ENCODE results near the gene EPB42.
"Not testable (repeated sequence)": the region's sequence is repeated elsewhere in the genome, so short reads cannot be mapped to it uniquely, and the experiment has no call there.

EPB42 gene

GRCh38 chr15:43241100-43241499 is 20.3 kb upstream of the EPB42 start:
- peak in 4 of 14 donors; percentile 5 to 45 (median 18) for DNase-seq

DNA sequence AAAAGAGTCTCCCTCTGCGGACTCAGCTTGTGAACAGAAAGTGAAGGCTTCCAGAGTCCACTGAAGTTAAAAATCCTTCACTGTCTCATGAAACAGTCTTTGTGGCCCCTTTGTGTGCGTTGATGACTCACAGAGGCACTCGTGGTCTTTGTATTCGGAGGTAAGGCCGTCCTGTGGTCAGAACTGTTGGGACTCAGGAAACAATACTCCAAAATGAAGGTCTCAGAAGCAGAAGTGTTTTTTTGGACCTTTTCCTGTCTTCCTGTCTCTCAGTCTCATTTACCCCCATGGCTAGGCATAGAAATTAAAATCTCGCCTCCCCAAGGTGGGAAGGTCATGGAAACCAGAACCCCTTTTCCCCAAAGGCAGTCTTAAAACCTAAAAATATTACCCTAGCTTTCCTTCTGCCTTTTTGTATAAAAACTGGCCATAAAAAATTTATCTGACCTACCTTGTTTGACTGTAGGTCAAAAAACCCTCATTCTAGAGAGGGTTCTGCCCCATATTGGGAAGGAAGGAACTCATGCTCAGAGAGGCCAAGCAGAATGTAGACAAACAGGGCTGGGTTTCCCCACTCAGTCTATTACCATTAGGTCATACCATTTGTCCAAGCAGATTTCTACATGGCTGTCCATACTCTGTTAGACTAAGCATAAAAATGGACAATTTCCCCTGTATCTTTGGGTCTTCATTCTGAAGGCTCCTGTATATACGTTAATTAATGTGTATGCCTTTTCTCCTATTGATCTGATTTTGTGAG is 19.1 kb upstream of the EPB42 start:
- no peak for DNase-seq

DNA sequence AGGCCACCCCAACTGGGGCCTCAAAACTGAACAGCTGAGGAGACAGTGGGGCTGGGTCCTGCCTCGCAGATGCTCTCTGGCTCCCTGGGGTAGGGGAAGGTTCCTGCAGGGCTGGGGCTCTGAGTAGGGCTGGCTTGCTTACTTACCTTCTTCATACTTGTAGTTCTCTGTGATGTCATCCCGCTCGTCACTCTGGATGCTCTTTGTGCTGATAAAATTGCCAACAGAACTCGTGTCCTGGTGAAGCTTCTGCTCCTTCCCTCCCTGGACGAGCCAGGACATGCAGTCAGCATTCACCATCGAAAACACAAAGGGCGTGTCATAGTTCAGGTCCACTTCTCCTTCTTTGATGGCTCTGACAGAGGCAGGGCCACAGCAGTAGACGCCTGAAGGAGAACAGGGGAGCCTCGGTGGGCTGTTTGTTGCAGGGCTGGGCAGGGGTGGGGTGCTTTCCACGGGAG is 17.9 kb upstream of the EPB42 start:
- no peak for DNase-seq

- DNase-seq: no peak
Measured at GRCh38 chr15:43237842-43238470, 17.1 kb upstream of the EPB42 start.

GRCh38 chr15:43235536-43235935 is 14.7 kb upstream of the EPB42 start:
- DNase-seq: no peak

GRCh38 chr15:43232289-43232874 is 11.6 kb upstream of the EPB42 start:
- no peak for DNase-seq

- no peak for DNase-seq
Measured at GRCh38 chr15:43230640-43231115, 9.9 kb upstream of the EPB42 start.

GRCh38 chr15:43229977-43230376 is 9.2 kb upstream of the EPB42 start:
- DNase-seq: peak in 11 of 14 donors; percentile 15 to 63 (median 31)

- peak in 1 of 14 donors; percentile 53 for DNase-seq
Measured at GRCh38 chr15:43226436-43227305, 5.9 kb upstream of the EPB42 start.

GRCh38 chr15:43225950-43226255 is 5.1 kb upstream of the EPB42 start:
- DNase-seq: not testable (repeated sequence)

DNA sequence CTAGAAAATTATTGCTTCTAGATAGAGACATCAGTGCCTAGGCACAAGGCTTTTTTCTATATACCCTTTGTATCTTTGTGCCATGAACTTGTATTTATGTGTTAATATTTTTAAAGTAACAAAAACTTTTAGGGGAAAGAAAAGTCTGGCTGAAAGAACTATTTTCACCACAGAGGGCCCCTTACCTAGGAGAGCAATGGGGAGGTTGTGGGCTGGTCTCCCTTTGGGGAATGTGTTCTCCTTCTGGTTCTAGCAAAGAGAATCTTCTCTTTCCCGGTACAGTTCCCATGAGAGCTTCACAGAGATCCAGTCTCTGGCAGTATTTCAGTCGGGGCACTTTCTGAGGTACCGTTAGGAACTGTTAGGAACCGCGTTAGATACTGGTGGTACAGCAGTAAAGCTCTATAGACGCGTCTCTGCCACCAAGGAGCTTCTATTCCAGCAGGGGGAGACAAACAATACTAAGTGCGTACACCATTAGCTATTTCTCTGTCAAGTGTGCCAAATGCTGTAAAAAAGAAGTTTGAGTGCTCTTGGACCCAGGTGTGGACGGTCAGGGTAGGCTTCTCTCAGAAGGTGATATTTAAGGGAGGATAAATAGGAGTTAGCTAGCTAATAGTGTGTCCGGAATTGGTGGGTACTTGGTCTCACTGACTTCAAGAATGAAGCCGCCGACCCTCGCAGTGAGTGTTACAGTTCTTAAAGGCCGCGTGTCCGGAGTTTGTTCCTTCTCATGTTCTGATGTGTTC is 4.6 kb upstream of the EPB42 start:
- DNase-seq: peak in 5 of 14 donors; percentile 6 to 27 (median 12)

- no peak for DNase-seq
Measured at GRCh38 chr15:43221422-43221821, 604 bp upstream of the EPB42 start.

- no peak for DNase-seq
Measured at GRCh38 chr15:43219929-43220928, 589 bp downstream of the EPB42 start.

GRCh38 chr15:43218908-43219706 is 1.7 kb downstream of the EPB42 start:
- DNase-seq: no peak

DNA sequence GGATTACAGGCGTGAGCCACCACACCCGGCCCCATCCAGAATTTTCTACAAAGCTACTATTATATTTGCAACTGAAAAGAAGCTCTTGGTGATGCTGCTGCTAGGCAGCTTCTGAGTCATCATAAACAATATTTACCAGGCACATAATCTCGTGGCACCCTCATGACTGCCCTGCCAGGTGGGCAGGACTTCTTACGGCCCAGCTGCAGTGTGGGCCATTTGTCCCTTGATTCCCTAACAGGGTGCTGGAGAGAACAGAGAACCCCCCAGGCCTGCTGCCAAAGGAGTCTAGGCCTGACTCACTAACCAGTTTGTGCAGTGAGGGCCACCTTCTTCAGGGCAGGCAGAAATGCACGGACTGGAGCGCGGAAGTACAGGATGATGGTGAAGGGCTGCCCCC is 4.9 kb downstream of the EPB42 start:
- no peak for DNase-seq

GRCh38 chr15:43214592-43215295 is 6.1 kb downstream of the EPB42 start:
- DNase-seq: no peak

GRCh38 chr15:43214169-43214568 is 6.6 kb downstream of the EPB42 start:
- no peak for DNase-seq

DNA sequence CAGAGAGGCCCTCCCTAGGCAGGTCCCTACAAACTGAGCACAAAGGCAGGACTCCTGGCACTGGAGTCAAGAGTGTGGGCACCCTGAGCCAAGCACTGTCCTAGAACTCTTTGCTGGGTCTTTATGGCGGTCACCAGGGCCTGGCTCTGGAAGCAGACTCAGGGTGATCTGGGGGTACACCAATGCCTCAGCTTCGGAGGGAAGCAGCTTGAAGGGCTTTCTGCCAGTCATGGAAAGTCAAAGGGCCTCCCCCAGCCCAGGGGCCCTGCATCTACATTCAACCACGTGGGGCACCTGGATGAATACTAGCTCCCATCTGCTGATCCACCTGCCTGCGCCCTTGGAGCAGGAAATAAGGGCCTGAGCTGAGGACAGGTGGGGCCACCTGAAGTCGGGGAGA is 7.4 kb downstream of the EPB42 start:
- DNase-seq: no peak

DNA sequence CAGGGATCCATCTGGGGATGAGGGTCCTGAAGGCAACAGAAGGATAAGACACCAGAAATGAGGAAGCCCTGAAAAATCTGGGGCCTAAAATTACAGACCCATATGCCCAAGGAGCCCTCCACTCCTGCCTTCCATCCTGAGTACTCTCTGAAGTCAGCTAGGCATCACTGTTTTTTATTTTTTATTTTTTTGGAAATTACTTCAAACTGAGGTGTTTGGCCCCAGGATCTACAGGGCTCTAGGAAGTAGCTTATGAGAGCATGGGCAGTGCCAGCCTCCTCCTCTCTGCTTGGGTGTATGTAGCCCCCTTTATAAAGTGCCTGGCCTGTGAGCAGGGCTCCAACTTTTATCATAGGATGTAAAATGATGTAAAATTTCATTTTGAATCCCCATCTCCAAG is 7.9 kb downstream of the EPB42 start:
- no peak for DNase-seq
